GM23338 (cell line): Measurements from ENCODE around the gene CHN2. TPM values are rescaled to one million over a fixed set of nuclear protein-coding genes. Genes with fewer than 3 reads are reported as not detected.

Source experiments
- ATAC-seq: fragments of 200-7000 bp; cut with Tn5 transposase; 3 replicates; pipeline ENCODE4 v1.9.1; 2020
- DNase-seq: peaks from one replicate; pipeline ENCODE4 v3.0.0-alpha.2; 2015; ENCODE audit warnings: low spot score
- H2AFZ ChIP-seq: fragments of 200-600 bp; sonication (generic); 2 replicates; pipeline ENCODE4 v1.8.0; 2016; ENCODE audit warnings: antibody characterized with exemption, mild to moderate bottlenecking, moderate library complexity
- H3F3A ChIP-seq: fragments of 200-600 bp; sonication (generic); replicated peaks from 2 replicates; pipeline ENCODE4 v1.8.0; 2017; ENCODE audit warnings: antibody characterized with exemption, mixed run types, low read depth
- H3K27ac ChIP-seq: fragments of 200-600 bp; sonication (generic); 2 replicates; pipeline ENCODE4 v1.6.1; 2016; ENCODE audit warnings: low read depth
- H3K27me3 ChIP-seq: fragments of 200-600 bp; sonication (generic); 2 replicates; pipeline ENCODE4 v1.8.0; 2016; ENCODE audit warnings: mild to moderate bottlenecking, mixed run types, moderate library complexity; ENCODE audit not compliant: insufficient read depth
- H3K36me3 ChIP-seq: fragments of 200-600 bp; sonication (generic); 2 replicates; pipeline ENCODE4 v1.8.0; 2016; ENCODE audit warnings: mild to moderate bottlenecking; ENCODE audit not compliant: insufficient read depth
- H3K4me1 ChIP-seq: fragments of 200-600 bp; sonication (generic); 2 replicates; pipeline ENCODE4 v1.8.0; 2016; ENCODE audit warnings: mild to moderate bottlenecking, moderate library complexity; ENCODE audit not compliant: insufficient read depth
- H3K4me2 ChIP-seq: fragments of 200-600 bp; sonication (generic); 2 replicates; pipeline ENCODE4 v1.7.1; 2017; ENCODE audit warnings: mixed run types
- H3K4me3 ChIP-seq: fragments of 200-600 bp; sonication (generic); 2 replicates; pipeline ENCODE4 v1.6.1; 2016; ENCODE audit warnings: mixed run types
- H3K79me2 ChIP-seq: fragments of 200-600 bp; sonication (generic); replicated peaks from 2 replicates; pipeline ENCODE4 v1.8.0; 2017; ENCODE audit warnings: mild to moderate bottlenecking; ENCODE audit not compliant: insufficient read depth
- H3K9me2 ChIP-seq: fragments of 200-600 bp; sonication (generic); 2 replicates; pipeline ENCODE4 v1.8.0; 2017; ENCODE audit not compliant: insufficient read depth
- H4K20me1 ChIP-seq: fragments of 200-600 bp; sonication (generic); replicated peaks from 2 replicates; pipeline ENCODE4 v1.8.0; 2017; ENCODE audit warnings: mild to moderate bottlenecking; ENCODE audit not compliant: insufficient read depth
- H3K27ac Mint-ChIP-seq: 2 replicates; pipeline ENCODE4 v1.8.0; 2020; ENCODE audit warnings: inconsistent platforms, mild to moderate bottlenecking, moderate library complexity, mixed read lengths
- H3K27me3 Mint-ChIP-seq: 3 replicates; pipeline ENCODE4 v1.8.0; 2022; ENCODE audit warnings: low read depth, mild to moderate bottlenecking, moderate library complexity, mixed read lengths, inconsistent platforms; ENCODE audit not compliant: insufficient read depth, poor library complexity
- H3K36me3 Mint-ChIP-seq: 3 replicates; pipeline ENCODE4 v1.8.0; 2021; ENCODE audit warnings: low read depth, mild to moderate bottlenecking, inconsistent platforms, moderate library complexity, mixed read lengths
- H3K4me1 Mint-ChIP-seq: 3 replicates; pipeline ENCODE4 v1.8.0; 2020; ENCODE audit warnings: mild to moderate bottlenecking, inconsistent platforms, mixed read lengths
- H3K4me3 Mint-ChIP-seq: 3 replicates; pipeline ENCODE4 v1.8.0; 2021; ENCODE audit warnings: moderate library complexity, mild to moderate bottlenecking, inconsistent platforms, mixed read lengths
- H3K9me3 Mint-ChIP-seq: 3 replicates; pipeline ENCODE4 v1.8.0; 2020; ENCODE audit warnings: moderate library complexity, mild to moderate bottlenecking, inconsistent platforms, mixed read lengths
- CREB1 ChIP-seq: fragments of 250-450 bp; sonication (Bioruptor Pico); IDR thresholded peaks from 2 replicates; pipeline ENCODE4 v1.5.0; 2020; ENCODE audit warnings: low read depth, mild to moderate bottlenecking, moderate library complexity
- EZH2 ChIP-seq: fragments of 200-600 bp; sonication (generic); IDR thresholded peaks from one replicate; pipeline ENCODE4 v1.8.0; 2017; ENCODE audit warnings: antibody characterized with exemption, mild to moderate bottlenecking, low read depth; ENCODE audit not compliant: unreplicated experiment
- EZH2phosphoT487 ChIP-seq: fragments of 200-600 bp; sonication (generic); IDR thresholded peaks from one replicate; pipeline ENCODE4 v1.8.1; 2018; ENCODE audit warnings: antibody characterized with exemption; ENCODE audit not compliant: unreplicated experiment
- JUNB ChIP-seq: IDR thresholded peaks from one replicate; pipeline ENCODE4 v1.6.1; 2016; ENCODE audit warnings: antibody characterized with exemption; ENCODE audit not compliant: unreplicated experiment
- NANOG ChIP-seq: IDR thresholded peaks from 2 replicates; pipeline ENCODE4 v1.6.1; 2016; ENCODE audit warnings: antibody characterized with exemption, borderline replicate concordance
- POLR2AphosphoS5 ChIP-seq: IDR thresholded peaks from 2 replicates; pipeline ENCODE4 v1.6.1; 2016; ENCODE audit warnings: antibody characterized with exemption, low read depth
- STAT1 ChIP-seq: IDR thresholded peaks from one replicate; pipeline ENCODE4 v1.6.1; 2016; ENCODE audit warnings: antibody characterized with exemption; ENCODE audit not compliant: unreplicated experiment
- ZNF114 ChIP-seq: fragments of 250-450 bp; sonication (Bioruptor Pico); IDR thresholded peaks from 2 replicates; pipeline ENCODE4 v1.5.0; 2020; ENCODE audit warnings: mild to moderate bottlenecking, moderate library complexity
- ZNF331 ChIP-seq: fragments of 250-450 bp; sonication (Bioruptor Pico); IDR thresholded peaks from 2 replicates; pipeline ENCODE4 v1.5.0; 2020; ENCODE audit warnings: low read depth, mild to moderate bottlenecking, moderate library complexity
- polyA plus RNA-seq: library from polyadenylated mRNA; unstranded; fragments of >200 nt; fragmentation: Nextera tagmentation; extraction: Ambion mirVana; gene quantifications from 2 replicates; pipeline ENCODE4 v1.2.1, GENCODE V29; 2016
- total RNA-seq: library from RNA; depleted of rRNA; stranded (reverse); fragments of >200 nt; shearing (Covaris generic); gene quantifications from 2 replicates; pipeline ENCODE4 v1.2.3, GENCODE V29; 2014
- TF ChIP-seq, protein P1 (sequence below), 2 experiments: fragments of 200-600 bp in 1 of 2; sonication (generic) in 1 of 2; conservative IDR thresholded peaks; 2 replicates each; pipeline versions ENCODE4 v1.5.1 to v1.6.1; 2016 to 2017; ENCODE audit warnings: antibody characterized with exemption in 2 of 2, low read depth in 2 of 2, mild to moderate bottlenecking in 2 of 2, moderate library complexity in 1 of 2
- TF ChIP-seq, protein P2 (sequence below): IDR thresholded peaks from one replicate; pipeline ENCODE4 v1.6.1; 2018; ENCODE audit warnings: antibody characterized with exemption; ENCODE audit not compliant: unreplicated experiment
- TF ChIP-seq, protein P3 (sequence below): IDR thresholded peaks from 2 replicates; pipeline ENCODE4 v1.6.1; 2016; ENCODE audit warnings: antibody characterized with exemption
- TF ChIP-seq, protein P4 (sequence below): fragments of 250-450 bp; sonication (Bioruptor Pico); IDR thresholded peaks from 2 replicates; pipeline ENCODE4 v1.5.0; 2020; ENCODE audit warnings: mild to moderate bottlenecking, moderate library complexity

The CHN2 gene
- total and polyA plus RNA-seq, 2 experiments from 2014 or later = 6.1 to 7.5 TPM

DNA sequence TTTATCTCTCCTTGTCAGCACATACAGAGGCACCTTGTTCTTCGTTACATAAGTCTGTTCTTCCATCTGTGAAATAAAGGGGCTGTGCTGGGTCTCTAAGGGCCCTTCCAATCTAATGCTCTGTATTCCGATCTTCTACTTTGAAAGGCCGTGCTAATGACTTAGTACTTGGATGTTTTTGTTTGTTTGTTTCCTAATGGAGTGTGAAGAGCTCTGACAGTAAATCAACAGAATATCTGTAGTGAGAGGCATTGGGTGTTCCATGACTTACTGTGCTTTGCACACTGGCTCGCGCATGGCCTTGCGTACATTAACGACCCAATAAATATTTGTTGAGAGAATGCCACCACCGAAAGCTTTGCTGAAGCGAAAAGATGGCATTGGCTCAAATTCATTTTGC is 162.1 kb downstream of the CHN2 start:
- no peaks in the 10 kb centered on the region for H3K79me2 ChIP-seq
- no peaks in the 10 kb centered on the region for H3F3A ChIP-seq
- H3K27me3 Mint-ChIP-seq = no peaks in the 10 kb centered on the region
- H3K27ac ChIP-seq = no peak overlapping the region
- H2AFZ ChIP-seq = no peak overlapping the region
- H3K36me3 Mint-ChIP-seq = no peaks in the 10 kb centered on the region
- H3K4me1 ChIP-seq = no peaks in the 10 kb centered on the region
- DNase-seq (no peak), ATAC-seq (no peak)
- H3K9me3 Mint-ChIP-seq = no peaks in the 10 kb centered on the region
- no peak overlapping the region for H3K4me2 ChIP-seq
- H3K27me3 ChIP-seq = no peaks in the 10 kb centered on the region
- peaks cover 4% of the 10 kb centered on the region; the same call in 1 of the 3 replicates for H3K4me1 Mint-ChIP-seq
- H3K4me3 ChIP-seq = no peak overlapping the region
- no peak overlapping the region for H3K4me3 Mint-ChIP-seq
- no peaks in the 10 kb centered on the region; the same call in 1 of the 2 replicates for H3K36me3 ChIP-seq
- no peaks in the 10 kb centered on the region for H3K9me2 ChIP-seq
- H4K20me1 ChIP-seq = no peaks in the 10 kb centered on the region
- H3K27ac Mint-ChIP-seq = no peak overlapping the region
- TF ChIP-seq, protein P1, sequence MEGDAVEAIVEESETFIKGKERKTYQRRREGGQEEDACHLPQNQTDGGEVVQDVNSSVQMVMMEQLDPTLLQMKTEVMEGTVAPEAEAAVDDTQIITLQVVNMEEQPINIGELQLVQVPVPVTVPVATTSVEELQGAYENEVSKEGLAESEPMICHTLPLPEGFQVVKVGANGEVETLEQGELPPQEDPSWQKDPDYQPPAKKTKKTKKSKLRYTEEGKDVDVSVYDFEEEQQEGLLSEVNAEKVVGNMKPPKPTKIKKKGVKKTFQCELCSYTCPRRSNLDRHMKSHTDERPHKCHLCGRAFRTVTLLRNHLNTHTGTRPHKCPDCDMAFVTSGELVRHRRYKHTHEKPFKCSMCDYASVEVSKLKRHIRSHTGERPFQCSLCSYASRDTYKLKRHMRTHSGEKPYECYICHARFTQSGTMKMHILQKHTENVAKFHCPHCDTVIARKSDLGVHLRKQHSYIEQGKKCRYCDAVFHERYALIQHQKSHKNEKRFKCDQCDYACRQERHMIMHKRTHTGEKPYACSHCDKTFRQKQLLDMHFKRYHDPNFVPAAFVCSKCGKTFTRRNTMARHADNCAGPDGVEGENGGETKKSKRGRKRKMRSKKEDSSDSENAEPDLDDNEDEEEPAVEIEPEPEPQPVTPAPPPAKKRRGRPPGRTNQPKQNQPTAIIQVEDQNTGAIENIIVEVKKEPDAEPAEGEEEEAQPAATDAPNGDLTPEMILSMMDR (conservative IDR thresholded peaks at IDR 0.05; ENCODE audit: low read depth in 2 of 2) = no peak
- TF ChIP-seq POLR2AphosphoS5 = no peak
- TF ChIP-seq, protein P2, sequence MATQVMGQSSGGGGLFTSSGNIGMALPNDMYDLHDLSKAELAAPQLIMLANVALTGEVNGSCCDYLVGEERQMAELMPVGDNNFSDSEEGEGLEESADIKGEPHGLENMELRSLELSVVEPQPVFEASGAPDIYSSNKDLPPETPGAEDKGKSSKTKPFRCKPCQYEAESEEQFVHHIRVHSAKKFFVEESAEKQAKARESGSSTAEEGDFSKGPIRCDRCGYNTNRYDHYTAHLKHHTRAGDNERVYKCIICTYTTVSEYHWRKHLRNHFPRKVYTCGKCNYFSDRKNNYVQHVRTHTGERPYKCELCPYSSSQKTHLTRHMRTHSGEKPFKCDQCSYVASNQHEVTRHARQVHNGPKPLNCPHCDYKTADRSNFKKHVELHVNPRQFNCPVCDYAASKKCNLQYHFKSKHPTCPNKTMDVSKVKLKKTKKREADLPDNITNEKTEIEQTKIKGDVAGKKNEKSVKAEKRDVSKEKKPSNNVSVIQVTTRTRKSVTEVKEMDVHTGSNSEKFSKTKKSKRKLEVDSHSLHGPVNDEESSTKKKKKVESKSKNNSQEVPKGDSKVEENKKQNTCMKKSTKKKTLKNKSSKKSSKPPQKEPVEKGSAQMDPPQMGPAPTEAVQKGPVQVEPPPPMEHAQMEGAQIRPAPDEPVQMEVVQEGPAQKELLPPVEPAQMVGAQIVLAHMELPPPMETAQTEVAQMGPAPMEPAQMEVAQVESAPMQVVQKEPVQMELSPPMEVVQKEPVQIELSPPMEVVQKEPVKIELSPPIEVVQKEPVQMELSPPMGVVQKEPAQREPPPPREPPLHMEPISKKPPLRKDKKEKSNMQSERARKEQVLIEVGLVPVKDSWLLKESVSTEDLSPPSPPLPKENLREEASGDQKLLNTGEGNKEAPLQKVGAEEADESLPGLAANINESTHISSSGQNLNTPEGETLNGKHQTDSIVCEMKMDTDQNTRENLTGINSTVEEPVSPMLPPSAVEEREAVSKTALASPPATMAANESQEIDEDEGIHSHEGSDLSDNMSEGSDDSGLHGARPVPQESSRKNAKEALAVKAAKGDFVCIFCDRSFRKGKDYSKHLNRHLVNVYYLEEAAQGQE = no peak
- TF ChIP-seq STAT1 = no peak
- no peak for TF ChIP-seq ZNF114 (CRISPR knock-in tag)
- TF ChIP-seq EZH2 = no peak
- TF ChIP-seq, protein P3, sequence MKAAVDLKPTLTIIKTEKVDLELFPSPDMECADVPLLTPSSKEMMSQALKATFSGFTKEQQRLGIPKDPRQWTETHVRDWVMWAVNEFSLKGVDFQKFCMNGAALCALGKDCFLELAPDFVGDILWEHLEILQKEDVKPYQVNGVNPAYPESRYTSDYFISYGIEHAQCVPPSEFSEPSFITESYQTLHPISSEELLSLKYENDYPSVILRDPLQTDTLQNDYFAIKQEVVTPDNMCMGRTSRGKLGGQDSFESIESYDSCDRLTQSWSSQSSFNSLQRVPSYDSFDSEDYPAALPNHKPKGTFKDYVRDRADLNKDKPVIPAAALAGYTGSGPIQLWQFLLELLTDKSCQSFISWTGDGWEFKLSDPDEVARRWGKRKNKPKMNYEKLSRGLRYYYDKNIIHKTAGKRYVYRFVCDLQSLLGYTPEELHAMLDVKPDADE = no peak
- TF ChIP-seq EZH2phosphoT487 = no peak
- TF ChIP-seq NANOG = no peak
- TF ChIP-seq JUNB = no peak
- TF ChIP-seq, protein P4, sequence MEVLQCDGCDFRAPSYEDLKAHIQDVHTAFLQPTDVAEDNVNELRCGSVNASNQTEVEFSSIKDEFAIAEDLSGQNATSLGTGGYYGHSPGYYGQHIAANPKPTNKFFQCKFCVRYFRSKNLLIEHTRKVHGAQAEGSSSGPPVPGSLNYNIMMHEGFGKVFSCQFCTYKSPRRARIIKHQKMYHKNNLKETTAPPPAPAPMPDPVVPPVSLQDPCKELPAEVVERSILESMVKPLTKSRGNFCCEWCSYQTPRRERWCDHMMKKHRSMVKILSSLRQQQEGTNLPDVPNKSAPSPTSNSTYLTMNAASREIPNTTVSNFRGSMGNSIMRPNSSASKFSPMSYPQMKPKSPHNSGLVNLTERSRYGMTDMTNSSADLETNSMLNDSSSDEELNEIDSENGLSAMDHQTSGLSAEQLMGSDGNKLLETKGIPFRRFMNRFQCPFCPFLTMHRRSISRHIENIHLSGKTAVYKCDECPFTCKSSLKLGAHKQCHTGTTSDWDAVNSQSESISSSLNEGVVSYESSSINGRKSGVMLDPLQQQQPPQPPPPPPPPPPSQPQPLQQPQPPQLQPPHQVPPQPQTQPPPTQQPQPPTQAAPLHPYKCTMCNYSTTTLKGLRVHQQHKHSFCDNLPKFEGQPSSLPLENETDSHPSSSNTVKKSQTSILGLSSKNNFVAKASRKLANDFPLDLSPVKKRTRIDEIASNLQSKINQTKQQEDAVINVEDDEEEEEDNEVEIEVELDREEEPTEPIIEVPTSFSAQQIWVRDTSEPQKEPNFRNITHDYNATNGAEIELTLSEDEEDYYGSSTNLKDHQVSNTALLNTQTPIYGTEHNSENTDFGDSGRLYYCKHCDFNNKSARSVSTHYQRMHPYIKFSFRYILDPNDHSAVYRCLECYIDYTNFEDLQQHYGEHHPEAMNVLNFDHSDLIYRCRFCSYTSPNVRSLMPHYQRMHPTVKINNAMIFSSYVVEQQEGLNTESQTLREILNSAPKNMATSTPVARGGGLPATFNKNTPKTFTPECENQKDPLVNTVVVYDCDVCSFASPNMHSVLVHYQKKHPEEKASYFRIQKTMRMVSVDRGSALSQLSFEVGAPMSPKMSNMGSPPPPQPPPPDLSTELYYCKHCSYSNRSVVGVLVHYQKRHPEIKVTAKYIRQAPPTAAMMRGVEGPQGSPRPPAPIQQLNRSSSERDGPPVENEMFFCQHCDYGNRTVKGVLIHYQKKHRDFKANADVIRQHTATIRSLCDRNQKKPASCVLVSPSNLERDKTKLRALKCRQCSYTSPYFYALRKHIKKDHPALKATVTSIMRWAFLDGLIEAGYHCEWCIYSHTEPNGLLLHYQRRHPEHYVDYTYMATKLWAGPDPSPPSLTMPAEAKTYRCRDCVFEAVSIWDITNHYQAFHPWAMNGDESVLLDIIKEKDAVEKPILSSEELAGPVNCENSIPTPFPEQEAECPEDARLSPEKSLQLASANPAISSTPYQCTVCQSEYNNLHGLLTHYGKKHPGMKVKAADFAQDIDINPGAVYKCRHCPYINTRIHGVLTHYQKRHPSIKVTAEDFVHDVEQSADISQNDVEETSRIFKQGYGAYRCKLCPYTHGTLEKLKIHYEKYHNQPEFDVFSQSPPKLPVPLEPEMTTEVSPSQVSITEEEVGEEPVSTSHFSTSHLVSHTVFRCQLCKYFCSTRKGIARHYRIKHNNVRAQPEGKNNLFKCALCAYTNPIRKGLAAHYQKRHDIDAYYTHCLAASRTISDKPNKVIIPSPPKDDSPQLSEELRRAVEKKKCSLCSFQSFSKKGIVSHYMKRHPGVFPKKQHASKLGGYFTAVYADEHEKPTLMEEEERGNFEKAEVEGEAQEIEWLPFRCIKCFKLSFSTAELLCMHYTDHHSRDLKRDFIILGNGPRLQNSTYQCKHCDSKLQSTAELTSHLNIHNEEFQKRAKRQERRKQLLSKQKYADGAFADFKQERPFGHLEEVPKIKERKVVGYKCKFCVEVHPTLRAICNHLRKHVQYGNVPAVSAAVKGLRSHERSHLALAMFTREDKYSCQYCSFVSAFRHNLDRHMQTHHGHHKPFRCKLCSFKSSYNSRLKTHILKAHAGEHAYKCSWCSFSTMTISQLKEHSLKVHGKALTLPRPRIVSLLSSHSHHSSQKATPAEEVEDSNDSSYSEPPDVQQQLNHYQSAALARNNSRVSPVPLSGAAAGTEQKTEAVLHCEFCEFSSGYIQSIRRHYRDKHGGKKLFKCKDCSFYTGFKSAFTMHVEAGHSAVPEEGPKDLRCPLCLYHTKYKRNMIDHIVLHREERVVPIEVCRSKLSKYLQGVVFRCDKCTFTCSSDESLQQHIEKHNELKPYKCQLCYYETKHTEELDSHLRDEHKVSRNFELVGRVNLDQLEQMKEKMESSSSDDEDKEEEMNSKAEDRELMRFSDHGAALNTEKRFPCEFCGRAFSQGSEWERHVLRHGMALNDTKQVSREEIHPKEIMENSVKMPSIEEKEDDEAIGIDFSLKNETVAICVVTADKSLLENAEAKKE (CRISPR knock-in tag) = no peak
- TF ChIP-seq ZNF331 (CRISPR knock-in tag) = no peak
- no peak for TF ChIP-seq CREB1 (CRISPR knock-in tag)
